Activated CD8-positive, alpha-beta T cell treated with anti-CD3 and anti-CD28 coated beads for 36 hours (primary cell): ENCODE results near the gene CLVS2. TPM values are rescaled to one million over a fixed set of nuclear protein-coding genes. Genes with fewer than 3 reads are reported as not detected.

Experiments used
- ATAC-seq: fragments of 200-7000 bp; cut with Tn5 transposase; one replicate; pipeline ENCODE4 v1.10.0; 2021; ENCODE audit warnings: mild to moderate bottlenecking, moderate library complexity
- CTCF ChIA-PET: fragments of 350-600 bp; sonication (Branson Sonifier 250); formaldehyde crosslinking; loops from one replicate; lab custom pipeline; 2021; ENCODE audit warnings: antibody characterized with exemption; lab: Charles Lee
- POLR2A ChIA-PET: fragments of 350-600 bp; sonication (Branson Sonifier 250); formaldehyde crosslinking; loops from one replicate; lab custom pipeline; 2021; ENCODE audit warnings: antibody characterized with exemption; lab: Charles Lee
- DNase-seq: peaks from one replicate; pipeline ENCODE4 v3.0.0-alpha.2; 2020
- H3K27ac Mint-ChIP-seq: one replicate; pipeline ENCODE4 v1.8.0; 2021; ENCODE audit warnings: mild to moderate bottlenecking, mixed read lengths
- H3K27me3 Mint-ChIP-seq: one replicate; pipeline ENCODE4 v1.8.0; 2021; ENCODE audit warnings: mixed read lengths
- H3K36me3 Mint-ChIP-seq: one replicate; pipeline ENCODE4 v1.8.0; 2021; ENCODE audit warnings: low read depth, mixed read lengths
- H3K4me1 Mint-ChIP-seq: one replicate; pipeline ENCODE4 v1.8.0; 2021; ENCODE audit warnings: low read depth, mixed read lengths
- H3K4me3 Mint-ChIP-seq: one replicate; pipeline ENCODE4 v1.8.0; 2021; ENCODE audit warnings: mild to moderate bottlenecking, moderate library complexity, mixed read lengths
- H3K9me3 Mint-ChIP-seq: one replicate; pipeline ENCODE4 v1.8.0; 2021; ENCODE audit warnings: mixed read lengths
- intact Hi-C: fragments of 100-400 bp; cut with micrococcal nuclease; formaldehyde crosslinking; loops from one replicate; pipeline ENCODE4 v1.10.0; 2022
- total RNA-seq, 2 experiments: library from RNA; stranded (reverse); gene quantifications; one replicate each; pipeline ENCODE4 v1.2.3, GENCODE V29; 2021
- TF ChIP-seq, protein P1 (sequence below): fragments of 200-600 bp; IDR thresholded peaks from one replicate; pipeline ENCODE4 v1.8.0; 2022; ENCODE audit warnings: antibody characterized with exemption, mild to moderate bottlenecking

Gene CLVS2
- total RNA-seq, 2 experiments from 2014 or later, result not detected

- intact Hi-C loops, result no loop called here
- Mint-ChIP-seq H3K4me3 (no peak overlapping the region), H3K36me3 (no peaks in the 10 kb centered on the region), H3K9me3 (peaks cover 7% of the 10 kb centered on the region), H3K27ac (no peak overlapping the region), H3K4me1 (no peaks in the 10 kb centered on the region), H3K27me3 (no peaks in the 10 kb centered on the region)
- DNase-seq (no peak), ATAC-seq (no peak)
- ChIA-PET POLR2A (no interaction called here), CTCF (no interaction called here)
- TF ChIP-seq, protein P1, sequence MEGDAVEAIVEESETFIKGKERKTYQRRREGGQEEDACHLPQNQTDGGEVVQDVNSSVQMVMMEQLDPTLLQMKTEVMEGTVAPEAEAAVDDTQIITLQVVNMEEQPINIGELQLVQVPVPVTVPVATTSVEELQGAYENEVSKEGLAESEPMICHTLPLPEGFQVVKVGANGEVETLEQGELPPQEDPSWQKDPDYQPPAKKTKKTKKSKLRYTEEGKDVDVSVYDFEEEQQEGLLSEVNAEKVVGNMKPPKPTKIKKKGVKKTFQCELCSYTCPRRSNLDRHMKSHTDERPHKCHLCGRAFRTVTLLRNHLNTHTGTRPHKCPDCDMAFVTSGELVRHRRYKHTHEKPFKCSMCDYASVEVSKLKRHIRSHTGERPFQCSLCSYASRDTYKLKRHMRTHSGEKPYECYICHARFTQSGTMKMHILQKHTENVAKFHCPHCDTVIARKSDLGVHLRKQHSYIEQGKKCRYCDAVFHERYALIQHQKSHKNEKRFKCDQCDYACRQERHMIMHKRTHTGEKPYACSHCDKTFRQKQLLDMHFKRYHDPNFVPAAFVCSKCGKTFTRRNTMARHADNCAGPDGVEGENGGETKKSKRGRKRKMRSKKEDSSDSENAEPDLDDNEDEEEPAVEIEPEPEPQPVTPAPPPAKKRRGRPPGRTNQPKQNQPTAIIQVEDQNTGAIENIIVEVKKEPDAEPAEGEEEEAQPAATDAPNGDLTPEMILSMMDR, result no peak
Observed at GRCh38 chr6:123036648-123037047, 40.6 kb downstream of the CLVS2 start.

- intact Hi-C loops, result no loop called here
- Mint-ChIP-seq H3K27ac (no peak overlapping the region), H3K36me3 (no peaks in the 10 kb centered on the region), H3K4me1 (no peaks in the 10 kb centered on the region), H3K9me3 (peaks cover 2% of the 10 kb centered on the region), H3K27me3 (no peaks in the 10 kb centered on the region), H3K4me3 (no peak overlapping the region)
- TF ChIP-seq, protein P1, result no peak
- ATAC-seq (no peak), DNase-seq (no peak)
- CTCF ChIA-PET, result no interaction called here
- POLR2A ChIA-PET, result no interaction called here
Observed at GRCh38 chr6:123039431-123039830, 43.4 kb downstream of the CLVS2 start.

DNA sequence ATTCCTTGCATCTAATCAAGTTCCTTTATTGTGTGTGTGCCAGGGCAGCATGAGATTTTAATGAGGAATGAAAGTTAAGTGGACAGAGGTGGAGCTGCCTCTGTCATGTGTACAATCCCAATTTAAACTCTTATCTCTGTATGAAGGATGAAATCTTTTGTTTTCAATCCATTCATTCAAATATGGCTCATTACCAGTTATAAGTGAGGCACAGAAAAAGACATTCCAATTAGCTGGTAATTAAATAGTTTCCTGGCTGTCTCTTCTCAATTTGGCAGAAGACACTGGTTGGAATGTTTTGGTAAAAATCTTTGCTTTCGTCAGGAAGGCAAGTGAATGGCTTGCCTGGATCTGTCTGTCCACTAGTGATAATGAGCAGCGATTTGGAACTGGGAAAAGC, 46.4 kb downstream of the CLVS2 start:
- H3K27ac Mint-ChIP-seq, result no peak overlapping the region
- ATAC-seq, result no peak
- H3K36me3 Mint-ChIP-seq, result no peaks in the 10 kb centered on the region
- H3K4me1 Mint-ChIP-seq, result no peaks in the 10 kb centered on the region
- ChIA-PET POLR2A (no interaction called here), CTCF (no interaction called here)
- intact Hi-C loops, result no loop called here
- DNase-seq, result no peak
- TF ChIP-seq, protein P1, result no peak
- no peak overlapping the region for H3K4me3 Mint-ChIP-seq
- no peaks in the 10 kb centered on the region for H3K27me3 Mint-ChIP-seq
- H3K9me3 Mint-ChIP-seq, result peaks cover 2% of the 10 kb centered on the region

DNA sequence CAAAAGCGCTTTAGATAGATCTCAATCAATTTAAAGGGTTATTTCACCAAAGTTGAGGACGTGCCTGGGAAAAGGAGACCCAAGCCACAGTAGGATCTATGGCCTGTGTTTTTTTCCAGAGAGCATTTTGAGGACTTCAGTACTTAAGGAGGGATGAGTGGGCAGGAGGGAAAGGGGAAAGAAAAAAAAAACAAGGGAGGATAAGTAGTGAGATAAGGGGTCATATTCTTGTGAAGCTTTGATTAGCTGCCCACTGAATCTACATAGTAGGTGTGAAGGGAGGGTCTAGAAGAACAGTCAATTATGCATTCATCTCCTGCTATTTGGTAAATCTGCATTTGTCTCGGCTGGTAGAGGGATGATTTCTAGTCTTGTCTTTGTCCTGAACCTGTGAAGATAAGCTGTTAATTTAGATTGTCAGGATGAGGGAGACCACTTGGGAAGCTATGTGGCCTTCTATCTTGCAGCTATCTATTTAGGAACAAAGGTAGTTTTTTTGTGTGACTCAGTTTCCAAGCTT, 48.4 kb downstream of the CLVS2 start:
- Mint-ChIP-seq H3K36me3 (no peaks in the 10 kb centered on the region), H3K4me1 (no peaks in the 10 kb centered on the region), H3K9me3 (no peaks in the 10 kb centered on the region), H3K27ac (no peak overlapping the region), H3K27me3 (no peaks in the 10 kb centered on the region), H3K4me3 (no peak overlapping the region)
- ATAC-seq (no peak), DNase-seq (no peak)
- intact Hi-C loops, result no loop called here
- TF ChIP-seq, protein P1, result no peak
- ChIA-PET POLR2A (no interaction called here), CTCF (no interaction called here)

DNA sequence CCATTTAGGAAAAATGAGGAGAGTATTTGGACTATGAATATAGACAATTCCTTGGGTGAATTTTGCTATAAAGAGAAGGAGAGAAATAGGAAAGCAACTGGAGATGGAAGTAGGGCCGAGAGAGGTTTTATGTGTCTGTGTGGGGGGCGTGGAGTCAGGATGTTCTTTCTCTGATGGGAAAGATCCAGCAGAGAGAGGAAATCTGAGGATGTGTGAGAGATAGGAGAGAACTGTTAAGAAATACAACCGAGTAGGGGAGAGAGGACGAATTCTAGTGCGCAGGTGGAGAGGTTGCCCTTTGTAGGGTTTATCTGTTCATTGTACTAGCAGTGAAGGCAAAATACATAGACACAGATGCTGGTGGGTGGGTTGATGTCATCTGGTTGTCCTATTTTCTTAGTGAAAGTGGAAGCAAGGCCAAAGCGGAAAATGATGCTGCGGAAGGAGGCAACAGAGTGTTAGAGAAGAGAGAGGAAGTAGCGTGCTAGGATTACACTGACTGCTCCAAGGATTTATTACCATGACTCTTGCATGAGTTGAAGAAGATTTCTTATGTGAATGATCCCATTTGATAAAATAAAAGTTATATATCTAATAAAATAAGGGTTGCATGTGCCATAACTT, 57.7 kb downstream of the CLVS2 start:
- ChIA-PET POLR2A (no interaction called here), CTCF (no interaction called here)
- no peaks in the 10 kb centered on the region for H3K4me1 Mint-ChIP-seq
- TF ChIP-seq, protein P1, result no peak
- no peak overlapping the region for H3K4me3 Mint-ChIP-seq
- intact Hi-C loops, result no loop called here
- H3K27ac Mint-ChIP-seq, result no peak overlapping the region
- no peak for ATAC-seq
- no peaks in the 10 kb centered on the region for H3K9me3 Mint-ChIP-seq
- no peaks in the 10 kb centered on the region for H3K27me3 Mint-ChIP-seq
- DNase-seq, result no peak
- no peaks in the 10 kb centered on the region for H3K36me3 Mint-ChIP-seq
